ENCODE measurements around the gene CLK3.
"Not testable (repeated sequence)": the region's sequence is repeated elsewhere in the genome, so short reads cannot be mapped to it uniquely, and the experiment has no call there.

CLK3 gene

DNA sequence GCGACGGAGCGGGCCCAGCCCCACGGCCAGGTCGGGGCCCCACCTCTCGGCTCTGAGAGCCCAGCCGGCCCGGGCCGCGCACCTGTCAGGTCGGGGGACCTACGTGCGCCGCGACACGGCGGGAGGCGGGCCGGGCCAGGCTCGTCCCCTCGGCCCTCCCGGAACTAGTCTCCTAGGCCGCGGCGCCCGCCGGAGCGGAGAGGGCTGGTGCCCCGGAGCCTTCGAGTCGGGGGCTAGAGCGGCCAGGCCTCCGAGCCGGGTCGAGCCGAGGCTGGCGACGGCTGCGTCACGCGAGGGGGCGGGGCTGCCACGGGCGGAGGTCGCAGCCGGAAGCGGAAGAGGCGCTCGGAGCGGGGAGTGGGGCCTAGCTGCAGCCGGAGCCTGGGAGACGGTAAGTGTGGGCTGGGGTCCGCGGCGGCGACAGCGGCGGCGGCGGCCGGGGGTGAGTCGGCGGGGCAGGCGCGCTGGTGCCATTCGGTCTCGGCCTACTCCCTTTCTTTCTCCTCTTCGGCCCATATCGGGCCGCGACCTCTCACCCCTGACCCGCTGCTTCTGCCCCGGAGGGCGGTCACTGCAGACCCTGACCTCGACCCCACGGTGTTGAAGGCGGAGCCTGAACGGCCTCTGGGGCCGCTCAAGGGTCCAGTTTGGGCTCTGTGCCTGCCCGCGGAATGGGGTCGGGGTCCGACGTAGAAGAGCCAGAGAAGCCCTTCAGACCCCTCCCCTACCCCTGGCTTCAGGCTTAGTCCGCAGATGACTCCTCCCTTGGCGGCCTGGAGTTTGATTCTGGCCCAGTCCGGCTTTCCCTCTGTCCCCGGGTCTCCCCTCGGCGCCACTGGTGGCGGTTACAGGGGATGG lies at the start of gene CLK3:
CLK3 (plus strand) TSS at position 329 of the 858 bp plus-strand sequence. CDS start 3,361 bp downstream, outside the sequence.
- in situ Hi-C loops (cut with MboI; ENCODE audit: low sequenced_read_pairs) = no loop called here

- in situ Hi-C loops (cut with MboI; ENCODE audit: low sequenced_read_pairs) = no loop called here
Observed at GRCh38 chr15:74568594-74568993, 47.0 kb upstream of the CLK3 start.

GRCh38 chr15:74569731-74570070 lies 45.9 kb upstream of the CLK3 start:
- in situ Hi-C loops (cut with MboI; ENCODE audit: low sequenced_read_pairs) = no loop called here

- in situ Hi-C loops (cut with MboI; ENCODE audit: low sequenced_read_pairs) = no loop called here
Observed at GRCh38 chr15:74571191-74571590, 44.4 kb upstream of the CLK3 start.

DNA sequence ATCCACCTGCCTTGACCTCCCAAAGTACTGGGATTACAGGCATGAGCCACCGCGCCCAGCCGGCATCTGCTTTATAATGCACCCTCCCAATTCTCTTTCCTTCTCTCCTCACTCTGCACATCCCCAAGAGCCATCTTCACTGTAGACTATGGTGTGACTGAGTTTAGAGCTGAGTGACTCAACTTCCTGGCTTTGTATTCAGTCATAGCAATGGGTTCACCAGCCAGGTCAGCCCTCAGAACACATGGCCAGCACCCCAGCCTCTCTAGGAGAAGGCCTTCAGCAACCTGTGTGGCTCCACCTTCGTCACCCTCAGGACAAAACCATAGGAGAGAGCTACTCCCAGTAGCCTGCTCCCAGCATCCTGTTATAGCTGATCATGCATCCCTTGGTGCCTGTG lies 41.6 kb upstream of the CLK3 start:
- in situ Hi-C loops (cut with MboI; ENCODE audit: low sequenced_read_pairs) = no loop called here

- in situ Hi-C loops (cut with MboI; ENCODE audit: low sequenced_read_pairs) = no loop called here
Observed at GRCh38 chr15:74578496-74578994, 37.1 kb upstream of the CLK3 start.

- in situ Hi-C loops (cut with MboI; ENCODE audit: low sequenced_read_pairs) = no loop called here
Observed at GRCh38 chr15:74579001-74579400, 36.6 kb upstream of the CLK3 start.

- in situ Hi-C loops (cut with MboI; ENCODE audit: low sequenced_read_pairs) = no loop called here
Observed at GRCh38 chr15:74580538-74581350, 34.9 kb upstream of the CLK3 start.

GRCh38 chr15:74584204-74584603 lies 31.4 kb upstream of the CLK3 start:
- in situ Hi-C loops (cut with MboI; ENCODE audit: low sequenced_read_pairs) = no loop called here

- in situ Hi-C loops (cut with MboI; ENCODE audit: low sequenced_read_pairs) = no loop called here
Observed at GRCh38 chr15:74584779-74585178, 30.9 kb upstream of the CLK3 start.

DNA sequence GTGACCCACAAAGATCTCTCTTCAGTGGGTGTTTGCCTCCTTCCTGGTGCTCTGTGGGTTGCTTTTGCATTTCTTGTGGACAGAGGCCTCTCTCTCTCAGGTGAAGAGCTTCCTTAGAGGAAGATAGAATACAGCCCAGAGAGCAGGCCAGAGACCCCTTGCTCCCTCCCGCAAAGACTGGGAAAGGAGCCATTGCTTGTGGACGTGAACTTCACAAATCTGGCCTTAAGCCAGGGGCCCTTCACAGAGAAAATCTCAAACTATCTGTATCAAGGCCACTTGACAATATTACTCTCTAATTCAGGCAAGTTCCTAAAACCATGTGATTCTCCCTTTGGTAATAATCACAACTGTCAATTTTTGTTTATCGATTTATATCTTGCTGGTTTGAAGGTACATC lies 30.4 kb upstream of the CLK3 start:
- in situ Hi-C loops (cut with MboI; ENCODE audit: low sequenced_read_pairs) = no loop called here

DNA sequence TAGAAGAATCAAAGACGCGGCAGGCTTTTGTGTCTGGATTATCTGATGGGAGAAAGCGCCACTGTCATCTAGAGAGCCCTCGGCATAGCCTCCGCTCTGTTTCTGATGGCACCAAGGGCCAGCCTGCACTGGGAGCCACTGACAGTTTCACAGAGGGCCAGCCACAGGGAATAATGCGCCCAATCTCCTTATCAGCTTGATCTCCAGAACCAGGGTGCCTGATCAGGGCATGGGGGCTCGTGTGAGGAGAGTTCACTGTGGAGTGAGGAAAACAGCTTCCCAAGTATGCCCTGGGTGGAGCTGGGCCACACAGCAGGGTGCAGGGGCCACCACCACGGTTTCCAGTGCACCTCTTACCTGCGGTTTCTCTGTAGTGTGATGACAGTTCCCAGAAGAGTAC lies 29.8 kb upstream of the CLK3 start:
- in situ Hi-C loops (cut with MboI; ENCODE audit: low sequenced_read_pairs) = no loop called here

DNA sequence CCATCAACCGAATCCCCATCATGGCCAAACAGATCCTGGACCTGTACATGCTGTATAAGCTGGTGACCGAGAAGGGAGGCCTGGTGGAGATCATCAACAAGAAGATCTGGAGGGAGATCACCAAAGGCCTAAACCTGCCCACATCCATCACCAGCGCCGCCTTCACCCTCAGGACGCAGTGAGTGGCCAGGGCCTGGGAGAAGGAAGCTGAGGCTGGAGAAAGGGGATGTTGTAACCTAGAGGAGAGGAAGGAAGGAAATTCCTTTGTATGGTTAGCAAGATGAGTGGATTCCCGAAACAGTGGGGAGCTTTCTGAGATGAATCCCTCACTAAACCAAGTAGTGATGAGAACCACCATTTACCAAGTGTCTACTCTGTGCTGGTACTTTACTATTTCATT lies 25.8 kb upstream of the CLK3 start:
- in situ Hi-C loops (cut with MboI; ENCODE audit: low sequenced_read_pairs) = no loop called here

DNA sequence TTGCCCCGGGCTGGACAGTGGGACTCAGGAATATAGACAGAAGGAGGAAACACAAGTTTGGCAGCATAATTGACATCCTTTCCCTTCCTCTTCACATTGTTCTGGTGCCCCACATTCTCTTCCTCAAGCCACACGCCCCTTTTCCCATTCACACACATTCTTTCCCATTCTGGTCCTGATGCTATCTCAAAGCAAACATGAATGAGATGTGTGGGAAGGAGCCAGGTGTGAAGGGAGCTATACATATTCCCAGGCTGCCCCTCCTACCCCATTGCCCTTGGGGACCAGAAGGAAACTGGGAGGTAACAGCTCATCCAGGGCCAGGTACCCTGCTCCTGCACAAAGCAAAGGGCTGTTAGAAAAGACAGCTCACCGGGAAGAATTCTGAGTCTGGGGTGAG lies 23.4 kb upstream of the CLK3 start:
- in situ Hi-C loops (cut with MboI; ENCODE audit: low sequenced_read_pairs) = no loop called here

- in situ Hi-C loops (cut with MboI; ENCODE audit: low sequenced_read_pairs) = no loop called here
Observed at GRCh38 chr15:74593122-74593521, 22.5 kb upstream of the CLK3 start.

GRCh38 chr15:74594455-74594854 lies 21.2 kb upstream of the CLK3 start:
- in situ Hi-C loops (cut with MboI; ENCODE audit: low sequenced_read_pairs) = no loop called here

DNA sequence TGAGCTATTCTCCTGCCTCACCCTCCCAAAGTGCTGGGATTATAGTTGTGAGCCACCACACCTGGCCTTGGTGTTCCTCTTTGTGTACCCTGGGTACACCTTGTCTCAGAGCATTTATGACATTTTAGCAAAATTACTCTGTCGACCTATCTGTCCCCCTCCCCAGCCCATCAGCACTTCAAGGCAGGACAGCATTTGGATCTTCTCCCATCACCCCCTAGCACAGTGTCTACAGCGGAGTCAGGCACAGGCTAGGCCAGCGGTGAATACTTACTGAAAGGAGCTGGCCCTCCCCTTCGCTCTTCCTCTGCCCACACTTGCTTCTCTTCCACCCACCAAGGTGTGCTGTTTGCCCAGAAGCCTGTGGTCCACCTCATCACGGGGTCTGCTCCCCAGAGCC lies 20.4 kb upstream of the CLK3 start:
- in situ Hi-C loops (cut with MboI; ENCODE audit: low sequenced_read_pairs) = no loop called here

DNA sequence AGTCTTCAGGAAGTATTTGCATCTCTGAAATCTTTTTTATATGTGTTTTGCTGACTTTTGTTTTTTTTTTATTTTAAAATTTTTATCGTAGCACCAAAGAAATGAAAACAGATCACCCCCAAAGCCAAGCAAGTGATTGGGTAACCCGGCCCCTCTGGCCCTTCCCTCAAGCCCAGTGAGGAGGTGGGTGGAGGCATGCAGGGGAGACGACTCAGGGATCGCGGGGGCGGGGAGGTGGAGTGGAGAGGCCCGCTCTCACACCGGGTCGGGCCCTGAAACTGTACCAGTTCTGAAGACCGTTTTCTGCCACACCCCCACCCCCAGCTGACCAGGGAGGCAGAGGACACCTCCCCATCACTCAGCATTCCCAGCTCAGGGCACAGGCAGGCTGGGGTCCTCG lies 18.9 kb upstream of the CLK3 start:
- in situ Hi-C loops (cut with MboI; ENCODE audit: low sequenced_read_pairs) = not testable (repeated sequence)

DNA sequence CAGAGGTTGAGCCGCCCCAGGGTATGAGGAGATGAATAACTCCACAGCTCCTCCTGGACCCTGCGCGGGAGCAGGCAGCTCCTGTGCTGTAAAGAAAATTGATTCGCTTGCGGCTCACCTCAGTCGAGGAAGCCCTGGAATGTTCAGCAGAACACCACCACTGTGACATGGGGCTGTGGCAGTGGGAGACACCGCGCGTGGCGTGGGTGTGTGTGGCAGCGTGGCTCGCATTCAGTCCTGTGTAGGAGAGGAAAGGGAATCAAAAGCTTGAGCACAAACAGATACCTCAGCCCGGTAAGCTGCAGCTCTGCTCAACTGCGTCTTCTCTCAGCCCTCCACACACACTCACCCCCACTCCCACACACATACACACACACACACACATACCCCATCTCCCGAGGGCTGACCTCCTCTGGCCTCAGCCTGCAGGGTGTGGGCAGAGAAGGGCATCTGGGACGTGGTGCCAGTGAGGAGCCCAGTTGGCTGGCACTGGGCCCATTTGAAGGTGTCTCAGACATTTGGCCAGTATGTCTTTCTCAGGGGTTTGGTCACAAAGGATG lies 18.4 kb upstream of the CLK3 start:
- in situ Hi-C loops (cut with MboI; ENCODE audit: low sequenced_read_pairs) = not testable (repeated sequence)

DNA sequence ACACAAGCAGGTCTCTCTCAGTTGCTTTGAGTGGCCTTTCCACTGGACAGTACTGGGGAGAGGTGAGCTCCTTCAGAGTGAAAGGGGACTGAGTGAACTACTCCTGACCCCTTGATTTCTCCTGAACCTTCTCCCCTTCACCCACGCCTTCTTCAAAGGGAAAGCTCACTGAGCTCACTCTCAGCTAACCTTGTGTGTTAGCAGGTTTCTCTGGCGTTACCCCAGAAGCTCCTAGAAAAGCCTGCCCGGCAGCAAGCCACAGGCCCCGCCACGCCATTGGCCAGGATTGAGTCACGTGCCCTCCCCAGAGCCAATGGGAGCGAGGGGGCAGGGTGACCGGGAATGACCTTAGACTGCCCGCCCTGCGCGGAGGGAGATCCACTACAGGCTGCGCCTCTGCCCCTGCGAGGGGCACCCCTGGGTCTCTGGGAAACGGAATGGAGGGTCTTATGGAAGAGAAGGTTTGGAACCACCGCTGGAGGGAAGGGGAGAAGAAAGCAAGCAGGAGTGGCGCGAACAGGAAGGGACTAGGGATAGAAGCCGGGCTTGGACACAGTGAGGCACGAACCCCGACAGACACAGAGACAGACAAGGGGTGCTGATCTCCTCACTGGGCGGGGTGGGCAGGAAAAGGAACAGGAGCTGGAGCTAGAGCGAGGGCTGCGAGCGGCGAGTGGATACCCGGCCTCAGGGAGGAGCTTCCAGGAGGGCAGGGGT lies 17.4 kb upstream of the CLK3 start:
- in situ Hi-C loops (cut with MboI; ENCODE audit: low sequenced_read_pairs) = no loop called here

GRCh38 chr15:74599156-74599555 lies 16.5 kb upstream of the CLK3 start:
- in situ Hi-C loops (cut with MboI; ENCODE audit: low sequenced_read_pairs) = no loop called here

Measured in HL-60/S4 treated with phorbol 12-myristate 13-acetate at 8.2 ng/mL for 4 days and 3 days (cell line).